OCI-LY3 (cell line): ENCODE measurements around the gene CLHC1.

Experiments
- H2AFZ ChIP-seq: fragments of 200-600, 300-600 bp; shearing (Covaris generic); 2 replicates; pipeline ENCODE4 v1.6.0; 2014; ENCODE audit warnings: antibody characterized with exemption, low read depth, low read length
- H3K27ac ChIP-seq: fragments of 200-600, 300-600 bp; sonication (generic); 2 replicates; pipeline ENCODE4 v1.5.1; 2014; ENCODE audit warnings: mild to moderate bottlenecking, low read length, moderate library complexity, mixed read lengths
- H3K27me3 ChIP-seq: fragments of 200-600, 300-600 bp; sonication (generic); 2 replicates; pipeline ENCODE4 v1.6.1; 2014; ENCODE audit warnings: low read depth, low read length, mixed read lengths
- H3K36me3 ChIP-seq: fragments of 200-600, 300-600 bp; sonication (generic); replicated peaks from 2 replicates; pipeline ENCODE3; 2014; ENCODE audit warnings: low read depth, low read length, mixed read lengths
- H3K4me1 ChIP-seq: fragments of 300-600, 200-600 bp; sonication (generic); 2 replicates; pipeline ENCODE4 v1.6.1; 2014; ENCODE audit warnings: low read length, mixed read lengths
- H3K4me2 ChIP-seq: fragments of 200-600, 300-600 bp; sonication (generic); 2 replicates; pipeline ENCODE4 v1.6.1; 2014; ENCODE audit warnings: low read length, mixed read lengths
- H3K4me3 ChIP-seq: fragments of 300-600, 200-600 bp; sonication (generic); 2 replicates; pipeline ENCODE4 v1.5.1; 2014; ENCODE audit warnings: antibody characterized with exemption, mild to moderate bottlenecking, low read length, moderate library complexity
- H3K79me2 ChIP-seq: fragments of 300-600, 200-600 bp; shearing (Covaris generic); 2 replicates; pipeline ENCODE4 v1.6.1; 2014; ENCODE audit warnings: mild to moderate bottlenecking, low read length, mixed read lengths
- H3K9ac ChIP-seq: fragments of 300-600, 200-600 bp; shearing (Covaris generic); 2 replicates; pipeline ENCODE4 v1.6.0; 2014; ENCODE audit warnings: mild to moderate bottlenecking, low read length, moderate library complexity
- H3K9me3 ChIP-seq: fragments of 200-600, 300-600 bp; shearing (Covaris generic); 2 replicates; pipeline ENCODE4 v1.6.1; 2014; ENCODE audit warnings: low read length, mixed read lengths; ENCODE audit not compliant: insufficient read depth
- H4K20me1 ChIP-seq: fragments of 200-600, 300-600 bp; sonication (generic); 2 replicates; pipeline ENCODE4 v1.6.1; 2016; ENCODE audit warnings: low read length, mixed read lengths; ENCODE audit not compliant: insufficient read depth
- EZH2phosphoT487 ChIP-seq: fragments of 200-600 bp; shearing (Covaris generic); IDR thresholded peaks from 2 replicates; pipeline ENCODE4 v1.6.1; 2018; ENCODE audit warnings: antibody characterized with exemption, mixed run types, low read depth
- TF ChIP-seq, protein P1 (sequence below): fragments of 200-600, 300-600 bp; sonication (generic); IDR thresholded peaks from 2 replicates; pipeline ENCODE4 v1.5.1; 2014; ENCODE audit warnings: antibody characterized with exemption, low read length, low read depth

Gene CLHC1

DNA sequence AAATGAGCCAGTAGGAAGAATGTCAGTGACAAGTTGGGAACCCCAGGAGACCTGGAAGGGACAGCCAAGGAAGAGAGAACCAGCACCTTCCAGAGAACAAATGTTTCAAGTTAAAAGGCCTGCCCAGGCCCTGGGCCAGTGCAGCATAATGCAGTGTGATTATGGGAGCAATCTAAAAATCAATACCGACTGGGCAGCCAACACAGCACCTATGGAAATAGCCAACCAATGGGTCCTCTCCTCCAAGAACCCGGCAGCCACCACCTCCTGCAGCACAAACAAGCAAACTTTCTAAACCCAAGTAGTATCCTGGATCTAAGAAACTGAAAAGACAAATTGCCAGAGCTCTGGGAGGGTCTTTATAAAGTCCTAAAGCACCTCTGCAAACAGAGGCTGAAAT, 71.7 kb downstream of the CLHC1 start:
- Histone ChIP-seq H3K4me1 (peaks cover 49% of the 10 kb centered on the region), H3K9me3 (no peaks in the 10 kb centered on the region), H3K27me3 (no peaks in the 10 kb centered on the region), H4K20me1 (no peaks in the 10 kb centered on the region), H3K4me3 (no peak overlapping the region), H3K79me2 (no peaks in the 10 kb centered on the region), H3K9ac (no peak overlapping the region), H2AFZ (no peak overlapping the region), H3K27ac (no peak overlapping the region), H3K4me2 (no peak overlapping the region), H3K36me3 (no peaks in the 10 kb centered on the region)
- TF ChIP-seq, protein P1, sequence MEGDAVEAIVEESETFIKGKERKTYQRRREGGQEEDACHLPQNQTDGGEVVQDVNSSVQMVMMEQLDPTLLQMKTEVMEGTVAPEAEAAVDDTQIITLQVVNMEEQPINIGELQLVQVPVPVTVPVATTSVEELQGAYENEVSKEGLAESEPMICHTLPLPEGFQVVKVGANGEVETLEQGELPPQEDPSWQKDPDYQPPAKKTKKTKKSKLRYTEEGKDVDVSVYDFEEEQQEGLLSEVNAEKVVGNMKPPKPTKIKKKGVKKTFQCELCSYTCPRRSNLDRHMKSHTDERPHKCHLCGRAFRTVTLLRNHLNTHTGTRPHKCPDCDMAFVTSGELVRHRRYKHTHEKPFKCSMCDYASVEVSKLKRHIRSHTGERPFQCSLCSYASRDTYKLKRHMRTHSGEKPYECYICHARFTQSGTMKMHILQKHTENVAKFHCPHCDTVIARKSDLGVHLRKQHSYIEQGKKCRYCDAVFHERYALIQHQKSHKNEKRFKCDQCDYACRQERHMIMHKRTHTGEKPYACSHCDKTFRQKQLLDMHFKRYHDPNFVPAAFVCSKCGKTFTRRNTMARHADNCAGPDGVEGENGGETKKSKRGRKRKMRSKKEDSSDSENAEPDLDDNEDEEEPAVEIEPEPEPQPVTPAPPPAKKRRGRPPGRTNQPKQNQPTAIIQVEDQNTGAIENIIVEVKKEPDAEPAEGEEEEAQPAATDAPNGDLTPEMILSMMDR = no peak
- no peak for TF ChIP-seq EZH2phosphoT487

DNA sequence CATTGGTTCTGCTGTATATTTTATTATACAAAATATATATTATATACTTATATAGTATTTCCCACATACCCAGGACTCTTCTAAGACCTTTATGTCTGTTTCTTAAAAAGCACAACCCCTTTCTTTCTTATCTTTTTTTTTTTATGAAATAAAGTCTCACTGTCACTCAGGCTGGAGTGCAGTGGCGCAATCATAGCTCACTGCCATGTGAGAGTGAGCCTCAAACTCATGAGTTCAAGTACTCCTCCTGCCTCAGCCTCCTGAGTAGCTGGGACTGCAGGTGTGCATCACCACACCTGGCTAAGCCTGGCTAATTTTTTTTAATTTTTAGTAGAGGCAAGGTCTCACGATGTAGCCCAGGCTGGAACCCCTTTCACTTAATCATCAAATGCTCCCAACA, 72.3 kb downstream of the CLHC1 start:
- H3K4me2 ChIP-seq = peak overlapping the region; percentile 81
- H3K79me2 ChIP-seq = no peaks in the 10 kb centered on the region
- no peaks in the 10 kb centered on the region for H3K36me3 ChIP-seq
- no peak for TF ChIP-seq EZH2phosphoT487
- TF ChIP-seq, protein P1 = no peak
- no peaks in the 10 kb centered on the region for H4K20me1 ChIP-seq
- H3K27me3 ChIP-seq = no peaks in the 10 kb centered on the region
- H3K9me3 ChIP-seq = no peaks in the 10 kb centered on the region
- no peak overlapping the region for H3K27ac ChIP-seq
- no peak overlapping the region for H3K4me3 ChIP-seq
- no peak overlapping the region for H2AFZ ChIP-seq
- no peak overlapping the region for H3K9ac ChIP-seq
- peaks cover 54% of the 10 kb centered on the region for H3K4me1 ChIP-seq

DNA sequence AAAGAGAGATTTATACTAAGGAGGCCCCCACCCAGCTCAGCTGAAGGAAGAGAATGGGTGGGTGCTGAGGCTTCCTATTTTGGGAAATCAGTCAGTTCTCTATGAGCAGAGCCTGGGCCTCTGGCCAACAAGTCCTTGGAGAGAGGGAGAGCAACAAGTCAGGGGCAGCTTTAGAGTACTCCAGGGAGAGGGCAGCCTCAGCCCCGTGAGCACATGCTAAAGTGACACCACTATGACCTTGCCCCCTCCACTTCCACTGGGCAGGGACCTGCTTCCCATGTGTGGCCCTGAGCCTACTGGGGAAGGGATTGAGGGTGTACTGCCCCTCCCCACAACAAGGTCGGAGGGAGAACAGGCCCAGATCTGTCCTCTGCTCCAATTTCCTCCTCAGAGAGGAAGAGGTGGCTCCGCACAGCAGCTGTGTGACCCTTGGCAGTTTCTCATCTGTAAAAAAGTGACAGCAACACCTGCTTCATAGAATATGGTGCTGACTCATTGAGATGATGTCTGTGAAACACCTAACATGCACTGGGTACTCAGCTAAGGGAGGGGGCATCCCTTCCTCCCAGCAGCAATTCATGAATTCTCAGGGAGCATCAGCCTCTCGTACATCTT, 72.9 kb downstream of the CLHC1 start:
- peak overlapping the region; percentile 88; the same call in 1 of the 2 replicates for H2AFZ ChIP-seq

DNA sequence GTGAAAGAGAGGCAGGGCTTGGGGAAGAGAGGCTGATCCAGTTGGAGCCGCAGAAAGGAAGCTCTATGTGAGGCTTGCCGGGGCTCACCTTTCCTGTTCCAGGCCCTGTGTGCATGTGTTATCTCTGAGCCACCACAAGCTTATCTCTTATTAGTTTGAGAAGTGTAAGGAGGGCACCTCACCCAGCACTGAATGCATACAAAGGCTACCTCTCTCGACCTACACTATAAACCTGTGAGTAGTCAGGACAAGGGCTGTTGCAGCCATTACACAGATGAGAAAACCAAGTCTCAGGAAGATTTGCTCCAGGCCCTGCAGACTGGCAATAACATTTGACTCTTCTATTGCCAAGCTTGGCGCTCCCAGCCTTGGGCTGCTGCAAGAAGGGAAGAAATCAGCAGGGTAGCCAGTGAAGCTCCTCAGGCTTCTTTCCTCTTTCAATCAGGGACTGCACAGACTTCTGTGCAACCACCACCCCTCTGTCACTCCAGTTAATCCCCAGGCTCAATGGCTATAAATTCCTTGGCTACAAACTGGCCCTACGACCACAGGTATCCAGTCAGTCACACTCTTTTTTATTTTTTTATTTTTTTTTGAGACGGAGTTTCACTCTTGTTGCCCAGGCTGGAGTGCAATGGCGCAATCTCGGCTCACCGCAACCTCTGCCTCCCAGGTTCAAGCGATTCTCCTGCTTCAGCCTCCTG, 73.8 kb downstream of the CLHC1 start:
- Histone ChIP-seq H3K9ac (no peak overlapping the region), H3K4me1 (peaks cover 66% of the 10 kb centered on the region), H2AFZ (no peak overlapping the region), H3K79me2 (no peaks in the 10 kb centered on the region), H4K20me1 (no peaks in the 10 kb centered on the region), H3K27ac (no peak overlapping the region), H3K9me3 (no peaks in the 10 kb centered on the region), H3K4me3 (no peak overlapping the region), H3K27me3 (no peaks in the 10 kb centered on the region), H3K4me2 (peak overlapping the region; percentile 32), H3K36me3 (no peaks in the 10 kb centered on the region)
- TF ChIP-seq, protein P1 = no peak
- TF ChIP-seq EZH2phosphoT487 = no peak

More for the DNA sequence above, 72.9 kb downstream of the CLHC1 start:
- no peaks in the 10 kb centered on the region for H3K36me3 ChIP-seq
- peak overlapping the region; percentile 31; the same call in 1 of the 2 replicates for H3K4me3 ChIP-seq
- H4K20me1 ChIP-seq = no peaks in the 10 kb centered on the region
- H3K27me3 ChIP-seq = no peaks in the 10 kb centered on the region
- peak overlapping the region; percentile 38; the same call in 1 of the 2 replicates for H3K9ac ChIP-seq
- TF ChIP-seq, protein P1 = no peak
- no peak for TF ChIP-seq EZH2phosphoT487
- H3K9me3 ChIP-seq = no peaks in the 10 kb centered on the region
- H3K27ac ChIP-seq = peak overlapping the region; percentile 42
- H3K4me1 ChIP-seq = peaks cover 61% of the 10 kb centered on the region
- peak overlapping the region; percentile 81 for H3K4me2 ChIP-seq
- no peaks in the 10 kb centered on the region for H3K79me2 ChIP-seq
